HG02852 (cell line): Measurements from ENCODE around the gene CHCHD2.
"Not testable (repeated sequence)": the region's sequence is repeated elsewhere in the genome, so short reads cannot be mapped to it uniquely, and the experiment has no call there.

Experiments used
- ATAC-seq: cut with Tn5 transposase; IDR thresholded peaks from one replicate; pipeline ENCODE4 v1.9.1; 2021; ENCODE audit warnings: mild to moderate bottlenecking, moderate library complexity; ENCODE audit not compliant: unreplicated experiment

CHCHD2 gene

GRCh38 chr7:56083150-56083785 is 23.0 kb downstream of the CHCHD2 start:
- ATAC-seq: no peak

DNA sequence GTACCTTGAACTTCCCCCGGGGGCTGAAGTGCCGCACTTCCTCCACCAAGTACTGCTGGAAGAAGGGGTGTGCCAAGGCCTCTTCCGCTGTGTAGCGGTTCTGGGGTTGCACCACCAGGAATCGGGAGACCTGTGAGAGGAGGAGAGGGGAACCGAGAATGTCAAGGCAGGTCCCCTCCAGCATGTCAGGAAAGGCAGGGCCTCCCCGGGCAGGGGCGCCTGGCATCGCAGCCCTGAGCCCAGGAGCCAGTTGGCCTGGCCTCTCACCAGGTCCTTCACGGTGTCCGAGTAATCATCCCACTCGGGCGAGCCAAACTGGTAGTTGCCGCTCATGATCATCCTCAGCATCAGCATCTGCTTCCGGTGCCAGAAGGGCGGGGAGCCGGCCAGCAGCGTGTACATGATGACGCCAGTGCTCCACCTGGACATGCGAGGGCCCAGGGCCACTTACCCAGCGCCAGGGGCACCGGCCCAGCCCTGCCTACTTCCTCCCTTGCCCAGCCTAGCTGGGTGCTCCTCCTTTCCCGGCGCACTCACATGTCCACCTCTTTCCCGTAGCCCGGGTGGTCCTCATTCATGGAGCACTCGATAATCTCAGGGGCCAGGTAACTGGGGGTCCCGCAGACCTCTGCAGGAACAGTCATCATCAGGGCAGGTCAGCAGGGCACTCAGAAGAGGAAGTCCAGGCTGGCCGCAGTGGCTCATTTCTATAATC is 24.5 kb downstream of the CHCHD2 start:
- ATAC-seq: no peak

GRCh38 chr7:56080726-56081435 is 25.4 kb downstream of the CHCHD2 start:
- ATAC-seq: not testable (repeated sequence)

DNA sequence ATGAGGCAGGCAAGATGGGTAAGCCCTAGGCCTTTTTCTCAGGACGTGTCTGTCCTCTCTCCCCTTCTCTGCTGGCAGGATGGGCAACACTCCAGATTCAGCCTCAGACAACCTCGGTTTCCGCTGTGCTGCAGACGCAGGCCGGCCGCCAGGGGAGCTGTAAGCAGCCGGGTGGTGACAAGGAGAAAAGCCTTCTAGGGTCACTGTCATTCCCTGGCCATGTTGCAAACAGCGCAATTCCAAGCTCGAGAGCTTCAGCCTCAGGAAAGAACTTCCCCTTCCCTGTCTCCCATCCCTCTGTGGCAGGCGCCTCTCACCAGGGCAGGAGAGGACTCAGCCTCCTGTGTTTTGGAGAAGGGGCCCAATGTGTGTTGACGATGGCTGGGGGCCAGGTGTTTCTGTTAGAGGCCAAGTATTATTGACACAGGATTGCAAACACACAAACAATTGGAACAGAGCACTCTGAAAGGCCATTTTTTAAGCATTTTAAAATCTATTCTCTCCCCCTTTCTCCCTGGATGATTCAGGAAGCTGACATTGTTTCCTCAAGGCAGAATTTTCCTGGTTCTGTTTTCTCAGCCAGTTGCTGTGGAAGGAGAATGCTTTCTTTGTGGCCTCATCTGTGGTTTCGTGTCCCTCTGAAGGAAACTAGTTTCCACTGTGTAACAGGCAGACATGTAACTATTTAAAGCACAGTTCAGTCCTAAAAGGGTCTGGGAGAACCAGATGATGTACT is 26.7 kb downstream of the CHCHD2 start:
- no peak for ATAC-seq

GRCh38 chr7:56078196-56078595 is 28.1 kb downstream of the CHCHD2 start:
- no peak for ATAC-seq

DNA sequence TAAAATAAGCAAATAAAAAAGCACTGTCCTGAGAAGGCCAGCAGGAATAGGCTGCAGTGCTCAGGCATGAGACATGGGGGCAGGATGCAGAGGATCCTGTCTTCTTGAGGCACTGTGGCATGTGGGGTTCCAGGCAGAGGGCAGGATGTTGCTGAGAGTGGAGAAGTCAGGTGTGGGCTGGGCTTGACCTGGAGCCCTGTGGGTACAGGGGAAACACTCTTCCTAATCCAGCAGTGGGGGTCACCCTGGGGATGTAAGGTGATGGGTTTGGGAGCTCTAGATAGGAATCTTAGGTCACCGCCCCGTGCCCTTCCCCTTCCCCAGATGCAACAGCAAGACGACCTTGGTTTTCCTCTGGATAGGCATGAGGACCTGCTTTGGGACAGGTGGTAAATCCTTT is 28.6 kb downstream of the CHCHD2 start:
- no peak for ATAC-seq

DNA sequence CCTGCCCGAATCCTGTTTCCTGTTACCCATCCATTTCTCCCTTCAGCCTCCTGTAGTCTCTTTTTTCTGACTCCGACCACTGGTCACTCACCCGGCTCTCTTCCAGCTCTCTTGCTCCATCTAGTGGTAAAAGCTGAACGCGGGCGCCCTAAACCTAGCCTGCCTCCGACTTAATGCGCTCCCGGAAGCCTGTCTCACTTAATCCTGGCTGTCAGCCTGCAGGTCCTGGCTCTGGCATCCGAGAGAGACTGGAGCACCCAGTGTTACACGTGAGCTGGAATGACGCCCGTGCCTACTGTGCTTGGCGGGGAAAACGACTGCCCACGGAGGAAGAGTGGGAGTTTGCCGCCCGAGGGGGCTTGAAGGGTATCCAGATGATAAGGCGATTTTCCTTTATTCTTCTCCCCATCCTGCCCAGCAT is 31.9 kb downstream of the CHCHD2 start:
- peak; percentile 94 for ATAC-seq

- ATAC-seq: not testable (repeated sequence)
Observed at GRCh38 chr7:56066376-56066775, 39.9 kb downstream of the CHCHD2 start.

- peak; percentile 85 for ATAC-seq
Observed at GRCh38 chr7:56063882-56064625, 42.2 kb downstream of the CHCHD2 start, which contains the start of gene SUMF2. TSS of gene SUMF2 (plus strand) at chr7:56064286. CDS start at chr7:56064312, 26 bp downstream.

GRCh38 chr7:56063500-56063881 is 42.8 kb downstream of the CHCHD2 start:
- no peak for ATAC-seq

DNA sequence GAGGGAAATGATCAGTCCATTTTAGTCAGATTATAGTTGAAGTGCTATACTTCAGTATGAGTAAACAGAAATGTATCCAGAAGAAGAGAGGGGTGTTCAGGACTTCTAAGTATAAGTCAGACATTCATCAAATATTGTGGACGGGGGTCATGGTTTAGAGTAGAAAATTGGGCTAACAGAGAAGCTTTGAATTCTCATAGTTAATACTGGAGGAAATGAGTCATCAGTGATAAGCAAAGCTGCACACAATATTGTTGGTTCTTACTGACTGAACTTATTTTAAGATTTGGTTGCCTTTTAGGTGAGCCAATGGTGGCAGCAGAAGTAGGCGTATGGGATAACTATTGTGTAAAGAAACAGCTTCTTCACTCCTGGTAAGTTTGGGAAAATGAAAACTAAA is 43.9 kb downstream of the CHCHD2 start:
- ATAC-seq: no peak

- no peak for ATAC-seq
Observed at GRCh38 chr7:56053993-56054392, 52.3 kb downstream of the CHCHD2 start.

DNA sequence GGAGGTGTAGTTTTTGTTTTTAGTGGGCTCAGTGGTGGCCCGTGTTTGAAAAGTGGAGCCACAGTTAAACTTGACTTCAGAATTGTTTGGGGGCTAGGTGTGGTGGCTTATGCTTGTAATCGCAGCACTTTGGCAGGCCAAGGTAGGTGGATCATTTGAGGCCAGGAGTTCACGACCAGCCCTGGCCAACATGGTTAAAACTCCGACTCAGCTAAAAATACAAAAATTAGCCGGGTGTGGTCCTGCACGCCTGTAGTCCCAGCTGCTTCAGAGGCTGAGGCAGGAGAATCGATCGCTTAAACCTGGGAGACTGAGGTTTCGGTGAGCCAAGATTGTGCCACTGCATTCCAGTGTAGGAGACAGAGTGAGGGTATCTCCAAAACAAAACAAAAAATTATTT is 52.9 kb downstream of the CHCHD2 start:
- no peak for ATAC-seq
